K562 treated with DMSO at 1 percent for 12 hours (cell line): ENCODE data around the gene RHOBTB3. TPM values are rescaled to one million over a fixed set of nuclear protein-coding genes. Genes with fewer than 3 reads are reported as not detected.

Experiments used
- total RNA-seq: library from RNA; unstranded; fragments of 300-600 nt; gene quantifications from 2 replicates; pipeline ENCODE4 v1.2.3, GENCODE V29; 2022; ENCODE audit not compliant: insufficient read depth

Gene RHOBTB3
- 28.7 and 116 TPM in 2 replicates for total RNA-seq

DNA sequence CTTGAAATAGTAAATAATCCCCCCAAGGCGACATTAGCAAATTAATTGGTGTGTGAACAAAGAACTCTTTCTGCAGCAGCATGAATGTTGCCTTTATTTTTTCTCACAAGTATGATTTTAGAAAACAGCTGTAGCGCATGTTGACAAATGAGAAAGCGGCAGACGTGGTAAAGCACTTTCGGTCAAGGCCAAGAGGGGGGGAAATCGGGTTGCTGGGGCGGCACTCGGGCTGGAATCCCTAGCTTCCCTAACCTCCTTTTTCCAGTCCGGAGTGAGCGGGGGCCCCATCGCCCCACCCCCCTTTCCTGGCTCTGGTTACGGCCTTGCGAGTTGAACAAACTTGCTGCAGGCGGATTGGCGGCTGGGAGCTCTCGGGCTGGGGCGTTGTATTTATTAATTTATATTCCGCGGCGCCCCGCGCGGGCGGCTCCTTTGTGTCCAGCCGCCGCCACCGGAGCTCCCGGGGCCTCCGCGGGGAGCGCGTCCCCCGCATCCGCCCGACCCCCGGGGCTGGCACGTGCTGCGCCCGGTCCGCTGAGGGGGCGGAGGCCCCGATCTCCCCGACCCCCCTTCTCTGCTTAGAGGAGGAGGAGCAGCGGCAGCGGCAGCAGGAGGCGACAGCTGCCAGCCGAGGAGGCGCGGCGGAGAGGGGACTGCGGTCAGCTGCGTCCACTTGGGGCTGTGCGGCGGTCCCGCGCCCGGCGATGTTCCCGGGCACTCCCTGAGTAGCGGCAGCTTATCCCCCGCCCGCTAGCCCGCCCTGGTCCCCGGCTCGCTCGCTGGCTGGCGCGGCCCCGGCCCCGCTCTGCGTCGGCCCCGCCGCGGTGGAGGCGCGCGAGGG is at the start of gene RHOBTB3:
RHOBTB3 (plus strand) TSS at position 607 of the 841 bp plus-strand sequence. CDS start 347 bp downstream, outside the sequence.

GRCh38 chr5:95682891-95683290 is 48.2 kb upstream of the RHOBTB3 start, which contains the start of gene SPATA9:
TSS of gene SPATA9 (minus strand) at chr5:95682991. CDS start at chr5:95682854, 137 bp downstream.

GRCh38 chr5:95822542-95823181 is 91.5 kb downstream of the RHOBTB3 start, which contains the start of gene GLRX:
TSS of gene GLRX (minus strand) at chr5:95822726. CDS start at chr5:95822662, 64 bp downstream.

Other genes with a start within 250 kb of the RHOBTB3 start
- 7.8 and 31.7 TPM in 2 replicates for gene SKIC3, start 176.4 kb upstream of the RHOBTB3 start, total RNA-seq
- gene ARSK, start 176.2 kb upstream of the RHOBTB3 start, total RNA-seq: 7.0 and 10.4 TPM in 2 replicates
- not detected in 2 replicates for gene GPR150, start 111.2 kb upstream of the RHOBTB3 start, total RNA-seq
- 14.6 and 21.1 TPM in 2 replicates for gene RFESD, start 84.6 kb upstream of the RHOBTB3 start, total RNA-seq
- 0.77 TPM in 1 of 2 replicates, not detected in the other for gene SPATA9, start 48.3 kb upstream of the RHOBTB3 start, total RNA-seq
- 49.1 and 57.0 TPM in 2 replicates for gene GLRX, start 91.4 kb downstream of the RHOBTB3 start, total RNA-seq
- 5.9 and 7.2 TPM in 2 replicates for gene ELL2, start 230.5 kb downstream of the RHOBTB3 start, total RNA-seq